ENCODE results near the gene USP9X. TPM values are rescaled to one million over a fixed set of nuclear protein-coding genes. Genes with fewer than 3 reads are reported as not detected.

The USP9X gene
- total and polyA plus RNA-seq, 2 donors (not counting 3 experiments of a cell fraction or from before 2014, with no cell fraction given) = 13.7 to 66.8 TPM

DNA sequence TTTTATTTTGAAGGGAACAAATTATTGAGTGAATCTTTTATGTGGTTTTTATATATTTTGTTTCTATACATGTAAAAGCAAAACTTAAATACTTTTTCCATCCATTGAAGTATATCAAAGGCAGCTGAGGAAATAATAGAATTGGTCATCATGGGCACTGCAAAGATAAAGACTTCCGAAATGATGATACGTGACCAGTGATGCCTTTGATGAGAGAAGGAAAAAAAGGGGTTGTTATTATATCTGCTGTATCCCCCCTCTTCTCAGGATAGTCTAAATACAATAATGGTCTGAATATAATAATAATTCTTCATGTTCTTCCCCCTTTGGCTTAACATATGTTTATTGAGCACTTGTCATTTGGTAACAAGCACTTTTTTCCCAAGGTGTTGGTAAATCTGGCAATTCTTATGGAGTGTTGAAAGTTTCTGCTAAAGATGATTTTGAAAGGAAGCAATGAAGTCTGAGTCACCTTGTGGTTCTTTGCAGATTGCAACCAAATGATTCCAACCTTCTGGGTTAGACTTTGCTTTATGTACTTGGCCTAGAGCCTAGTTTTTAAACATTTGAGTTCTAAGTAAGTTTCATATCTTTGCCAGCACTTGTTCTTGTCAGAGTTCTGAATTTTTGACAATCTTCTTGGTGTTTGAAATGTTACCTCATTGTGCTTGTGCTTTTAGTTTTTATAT lies 60.8 kb downstream of the USP9X start:
- H3K4me1 ChIP-seq (ENCODE audit: control insufficient read depth, extremely low read depth, insufficient read depth, low read length) = peaks cover 34% of the 10 kb centered on the region
- no peak overlapping the region for H3K4me3 ChIP-seq (replicated peaks in 1 of 3; ENCODE audit: insufficient read depth in 1 of 3, low read depth in 1 of 3, low read length in 3 of 3)
- ChIA-PET CTCF (interaction anchor here (0.7 to 1.2 kb wide), 4 partner anchors 8 to 494 kb away, joined by 3 to 5 read pairs (median 3); no protein-coding TSS in a partner anchor), POLR2A (no interaction called here)
- no TSS peak for BruUV-seq (replicated peaks)
- peak overlapping the region; percentile 31 for H3K4me2 ChIP-seq (ENCODE audit: insufficient read depth, low read length)
- TF ChIP-seq GATA2 (IDR thresholded peaks at IDR 0.05; ENCODE audit: insufficient read depth, insufficient read length, low read depth, low read length) (no peak), FOS (IDR thresholded peaks at IDR 0.05; ENCODE audit: borderline replicate concordance, insufficient read depth, low read length) (peak; percentile 48), MAX (IDR thresholded peaks at IDR 0.05; ENCODE audit: insufficient read depth, insufficient read length) (no peak), JUN (IDR thresholded peaks at IDR 0.05; ENCODE audit: borderline replicate concordance, insufficient read depth, insufficient read length, low read depth) (no peak)
- TF ChIP-seq, protein P1, sequence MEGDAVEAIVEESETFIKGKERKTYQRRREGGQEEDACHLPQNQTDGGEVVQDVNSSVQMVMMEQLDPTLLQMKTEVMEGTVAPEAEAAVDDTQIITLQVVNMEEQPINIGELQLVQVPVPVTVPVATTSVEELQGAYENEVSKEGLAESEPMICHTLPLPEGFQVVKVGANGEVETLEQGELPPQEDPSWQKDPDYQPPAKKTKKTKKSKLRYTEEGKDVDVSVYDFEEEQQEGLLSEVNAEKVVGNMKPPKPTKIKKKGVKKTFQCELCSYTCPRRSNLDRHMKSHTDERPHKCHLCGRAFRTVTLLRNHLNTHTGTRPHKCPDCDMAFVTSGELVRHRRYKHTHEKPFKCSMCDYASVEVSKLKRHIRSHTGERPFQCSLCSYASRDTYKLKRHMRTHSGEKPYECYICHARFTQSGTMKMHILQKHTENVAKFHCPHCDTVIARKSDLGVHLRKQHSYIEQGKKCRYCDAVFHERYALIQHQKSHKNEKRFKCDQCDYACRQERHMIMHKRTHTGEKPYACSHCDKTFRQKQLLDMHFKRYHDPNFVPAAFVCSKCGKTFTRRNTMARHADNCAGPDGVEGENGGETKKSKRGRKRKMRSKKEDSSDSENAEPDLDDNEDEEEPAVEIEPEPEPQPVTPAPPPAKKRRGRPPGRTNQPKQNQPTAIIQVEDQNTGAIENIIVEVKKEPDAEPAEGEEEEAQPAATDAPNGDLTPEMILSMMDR (IDR thresholded peaks at IDR 0.05; ENCODE audit: extremely low read depth in 1 of 2, insufficient read depth in 1 of 2, low read depth in 1 of 2, low read length in 2 of 2) = peak in 1 of 2 donors; percentile 2
- H3K79me2 ChIP-seq (ENCODE audit: control insufficient read depth, insufficient read depth, low read length) = peaks cover 1% of the 10 kb centered on the region
- H3K9ac ChIP-seq (replicated peaks; ENCODE audit: extremely low read depth, insufficient read depth, low read length) = no peak overlapping the region
- FAIRE-seq (peak; percentile 90), DNase-seq (ENCODE audit: low read depth, low spot score) (peak; percentile 69)
- H3K9me3 ChIP-seq (replicated peaks; ENCODE audit: control insufficient read depth, insufficient read depth, low read length) = no peaks in the 10 kb centered on the region
- H3K9me1 ChIP-seq (replicated peaks; ENCODE audit: control insufficient read depth, extremely low read depth, insufficient read depth, low read length) = no peaks in the 10 kb centered on the region
- no peaks in the 10 kb centered on the region for H3K27me3 ChIP-seq (ENCODE audit: control insufficient read depth in 2 of 2, insufficient read depth in 2 of 2, low read length in 2 of 2)
- no peak overlapping the region for H2AFZ ChIP-seq (ENCODE audit: low read depth, low read length)
- H3K36me3 ChIP-seq (ENCODE audit: control insufficient read depth in 2 of 2, extremely low read depth in 1 of 2, insufficient read depth in 2 of 2, low read length in 2 of 2) = no peaks in the 10 kb centered on the region
- no peak overlapping the region for H3K27ac ChIP-seq (ENCODE audit: insufficient read depth, low read depth, low read length)
- intact Hi-C loops (cut with micrococcal nuclease) = no loop called here
- dilution Hi-C loops (cut with MboI; ENCODE audit: extremely low pct_ligation_motif_present, low sequenced_read_pairs) = no loop called here
- no peaks in the 10 kb centered on the region for H4K20me1 ChIP-seq (replicated peaks; ENCODE audit: control insufficient read depth, extremely low read depth, insufficient read depth, low read length)
